K562 (cell line): ENCODE data around the gene SAMD4A. TPM values are rescaled to one million over a fixed set of nuclear protein-coding genes. Genes with fewer than 3 reads are reported as not detected.

Source experiments
- ATAC-seq: fragments of 200-7000 bp; cut with Tn5 transposase; 3 replicates; pipeline ENCODE4 v1.9.1; 2020; ENCODE audit warnings: moderate library complexity
- BruUV-seq: library from RNA; stranded (reverse); fragments of 400-500 nt; replicated peaks from 2 replicates; lab custom pipeline; 2021; lab: Mats Ljungman, UMichigan
- CTCF ChIA-PET: fragments of 300-600 bp; formaldehyde crosslinking; extraction: SDS; loops from one replicate; lab custom pipeline; 2021; ENCODE audit warnings: low intra/inter-chr PET ratio; lab: Yijun Ruan, JAX
- POLR2A ChIA-PET: fragments of 300-600, 350-650 bp; sonication (Branson Sonifier 250); formaldehyde crosslinking; extraction: SDS; loops from one replicate; lab custom pipeline; 2021; ENCODE audit warnings: antibody characterized with exemption, inconsistent platforms; lab: Yijun Ruan, JAX
- DNase-seq, 4 experiments: peaks; one replicate each; pipeline versions ENCODE4 v3.0.0 to v3.0.0-alpha.2; 2011 to 2018; ENCODE audit warnings: low spot score in 3 of 4, mixed read lengths in 3 of 4; ENCODE audit errors: extremely low read depth in 1 of 4
- FAIRE-seq: peaks from 2 replicates; lab custom pipeline; 2011; peaks lifted over from hg19 to GRCh38; lab: Jason Lieb, UNC
- H2AFZ ChIP-seq: 2 replicates; pipeline ENCODE4 v1.6.0; 2011; ENCODE audit warnings: low read depth, low read length, control low read depth, inconsistent platforms
- H3K27ac ChIP-seq: fragments of 200-600 bp; 3 replicates; pipeline ENCODE4 v1.8.0; 2011; ENCODE audit warnings: low read depth, mild to moderate bottlenecking, control low read depth, inconsistent platforms, low read length, moderate library complexity, mixed read lengths; ENCODE audit errors: extremely low read depth
- H3K27me3 ChIP-seq, 2 experiments: fragments of 300-600 bp in 1 of 2; 2 replicates in 1 of 2; 3 replicates in 1 of 2; pipeline versions ENCODE4 v1.6.0 to v1.8.0; 2011; ENCODE audit warnings: inconsistent platforms in 2 of 2, low read length in 2 of 2, mild to moderate bottlenecking in 1 of 2, mixed read lengths in 1 of 2, moderate library complexity in 1 of 2; ENCODE audit not compliant: control insufficient read depth in 2 of 2, insufficient read depth in 2 of 2
- H3K36me3 ChIP-seq: fragments of 300-600 bp; 3 replicates; pipeline ENCODE4 v1.8.0; 2011; ENCODE audit warnings: mild to moderate bottlenecking, low read length, inconsistent platforms; ENCODE audit not compliant: control insufficient read depth, insufficient read depth
- H3K4me1 ChIP-seq, 2 experiments: fragments of 200-600 bp in 1 of 2; replicated peaks in 1 of 2; 2 replicates in 1 of 2; 3 replicates in 1 of 2; pipeline versions ENCODE4 v1.5.1 to v1.8.0; 2011; ENCODE audit warnings: inconsistent platforms in 2 of 2, low read length in 2 of 2, mild to moderate bottlenecking in 1 of 2, mixed read lengths in 1 of 2, moderate library complexity in 1 of 2; ENCODE audit not compliant: control insufficient read depth in 2 of 2, insufficient read depth in 2 of 2
- H3K4me2 ChIP-seq: 2 replicates; pipeline ENCODE4 v1.6.1; 2011; ENCODE audit warnings: low read length, control low read depth, inconsistent platforms, mixed read lengths; ENCODE audit not compliant: insufficient read depth
- H3K4me3 ChIP-seq: fragments of 200-600 bp; sonication (generic), shearing (Covaris generic); 2 replicates; pipeline ENCODE4 v1.5.1; 2016; ENCODE audit warnings: control low read depth, inconsistent platforms
- H3K79me2 ChIP-seq: fragments of 200-600 bp; 3 replicates; pipeline ENCODE4 v1.8.0; 2011; ENCODE audit warnings: low read length, inconsistent platforms; ENCODE audit not compliant: control insufficient read depth, insufficient read depth
- H3K9ac ChIP-seq, 2 experiments: 2 replicates each; pipeline versions ENCODE4 v1.6.0 to v1.6.1; 2011; ENCODE audit warnings: low read depth in 2 of 2, low read length in 2 of 2, control low read depth in 1 of 2, inconsistent platforms in 1 of 2, mild to moderate bottlenecking in 1 of 2, mixed read lengths in 1 of 2; ENCODE audit not compliant: insufficient read depth in 1 of 2
- H3K9me1 ChIP-seq: one replicate; pipeline ENCODE4 v1.6.0; 2011; ENCODE audit warnings: inconsistent platforms, mild to moderate bottlenecking, low read length, moderate library complexity; ENCODE audit not compliant: control insufficient read depth, insufficient read depth
- H3K9me3 ChIP-seq: replicated peaks from 2 replicates; pipeline ENCODE4 v1.5.1; 2011; ENCODE audit warnings: low read depth, low read length, inconsistent platforms; ENCODE audit not compliant: control insufficient read depth, insufficient read depth
- H4K20me1 ChIP-seq: replicated peaks from 2 replicates; pipeline ENCODE4 v1.6.1; 2011; ENCODE audit warnings: low read length, inconsistent platforms, mixed read lengths; ENCODE audit not compliant: control insufficient read depth, insufficient read depth
- ADNP ChIP-seq: fragments of 200-800 bp; sonication (Bioruptor generic); IDR thresholded peaks from 2 replicates; pipeline ENCODE4 v1.6.1; 2016; ENCODE audit warnings: missing genetic modification characterization, missing compliant biosample characterization
- C11orf30 ChIP-seq: fragments of 450-650 bp; IDR thresholded peaks from 2 replicates; pipeline ENCODE4 v1.6.1; 2016; ENCODE audit warnings: low read depth, mild to moderate bottlenecking
- KAT8 ChIP-seq: fragments of 450-650 bp; IDR thresholded peaks from 2 replicates; pipeline ENCODE4 v1.6.1; 2016; ENCODE audit warnings: low read depth, mild to moderate bottlenecking
- MCM7 ChIP-seq, 2 experiments: fragments of 450-650 bp; IDR thresholded peaks; 2 replicates each; pipeline ENCODE4 v1.6.1; 2016 to 2018
- MTA2 ChIP-seq: fragments of 450-650 bp; IDR thresholded peaks from 2 replicates; pipeline ENCODE4 v1.6.1; 2016; ENCODE audit warnings: low read depth
- NFE2 ChIP-seq: IDR thresholded peaks from 2 replicates; pipeline ENCODE4 v1.6.1; 2014; ENCODE audit warnings: antibody characterized with exemption, low read depth
- NR2C2 ChIP-seq, 2 experiments: fragments of 200-800 bp in 1 of 2; sonication (Bioruptor generic) in 1 of 2; sonication (generic) in 1 of 2; formaldehyde crosslinking in 1 of 2; IDR thresholded peaks; 2 replicates each; pipeline versions ENCODE4 v1.6.1 to v1.8.0; 2016 to 2022; ENCODE audit warnings: mild to moderate bottlenecking in 1 of 2, missing compliant biosample characterization in 1 of 2, missing genetic modification characterization in 1 of 2, missing genetic modification reagents in 1 of 2
- SIN3A ChIP-seq, 2 experiments: fragments of 150-350 bp in 1 of 2; IDR thresholded peaks; 2 replicates each; pipeline ENCODE4 v1.6.1; 2011 to 2016; ENCODE audit warnings: borderline replicate concordance in 2 of 2, low read depth in 2 of 2, low read length in 2 of 2, mild to moderate bottlenecking in 2 of 2, moderate library complexity in 2 of 2; ENCODE audit not compliant: control insufficient read depth in 1 of 2
- SRSF3 ChIP-seq: fragments of 200-400 bp; formaldehyde crosslinking; IDR thresholded peaks from 2 replicates; pipeline ENCODE4 v1.6.1; 2016; ENCODE audit warnings: mild to moderate bottlenecking, low read length, moderate library complexity; ENCODE audit not compliant: insufficient read depth
- TAF9B ChIP-seq: fragments of 450-650 bp; IDR thresholded peaks from 2 replicates; pipeline ENCODE4 v1.6.1; 2018; ENCODE audit warnings: mild to moderate bottlenecking; ENCODE audit not compliant: partially characterized antibody
- ZNF197 ChIP-seq: fragments of 200-800 bp; sonication (Bioruptor generic); IDR thresholded peaks from 2 replicates; pipeline ENCODE4 v1.6.1; 2016; ENCODE audit warnings: low read depth, missing genetic modification characterization, missing compliant biosample characterization
- ZNF224 ChIP-seq: sonication (generic); formaldehyde crosslinking; IDR thresholded peaks from 2 replicates; pipeline ENCODE4 v1.8.0; 2022; ENCODE audit warnings: mild to moderate bottlenecking, missing genetic modification reagents
- WGBS: fragments of 100-300 bp; shearing (Covaris generic); methylation state at CpG from one replicate; pipeline ENCODE4 v1.1.6; 2016; ENCODE audit warnings: low coverage, mixed read lengths; ENCODE audit not compliant: insufficient coverage; ENCODE audit errors: missing lambda C conversion rate; 5-methylcytosine and 5-hydroxymethylcytosine counted together
- in situ Hi-C: fragments of 300-500 bp; cut with MboI; formaldehyde crosslinking; loops from 4 replicates; pipeline ENCODE4 v1.15.0; 2018; ENCODE audit warnings: inconsistent platforms, mixed read lengths
- intact Hi-C: fragments of 100-400 bp; cut with micrococcal nuclease; formaldehyde crosslinking; loops from 2 replicates; pipeline ENCODE4 v1.14.2; 2022
- polyA plus RNA-seq, 8 experiments: library from polyadenylated mRNA; depleted of rRNA in 4 of 8; stranded (reverse) in 5 of 8; unstranded in 3 of 8; fragments of >200 nt; fragmentation: Nextera tagmentation in 2 of 8; fragmentation: Illumina TruSeq in 1 of 8; extraction: Ambion mirVana in 2 of 8; extraction: Trizol in 1 of 8; gene quantifications; 2 replicates each; pipeline versions ENCODE4 v1.2.1 to v1.2.3, GENCODE V29; 2011 to 2014; ENCODE audit warnings: inconsistent platforms in 1 of 8, missing spikeins in 1 of 8
- total RNA-seq, 7 experiments: library from RNA; depleted of rRNA in 6 of 7; stranded (reverse); fragments of >200 nt in 6 of 7; fragmentation: Illumina TruSeq in 2 of 7; extraction: Trizol in 2 of 7; gene quantifications; 2 replicates each; pipeline versions ENCODE4 v1.2.1 to v1.2.3, GENCODE V29; 2011 to 2021; ENCODE audit warnings: low replicate concordance in 1 of 7
- TF ChIP-seq, protein P1 (sequence below): sonication (generic); formaldehyde crosslinking; IDR thresholded peaks from 2 replicates; pipeline ENCODE4 v1.8.1; 2023; ENCODE audit warnings: mild to moderate bottlenecking, missing genetic modification reagents

The SAMD4A gene
- total and polyA plus RNA-seq, 9 of the 15 experiments (the other 6 are each of a cell fraction or from before 2014, with no cell fraction given), result 0.66 to 6.8 (median 3.3) TPM

DNA sequence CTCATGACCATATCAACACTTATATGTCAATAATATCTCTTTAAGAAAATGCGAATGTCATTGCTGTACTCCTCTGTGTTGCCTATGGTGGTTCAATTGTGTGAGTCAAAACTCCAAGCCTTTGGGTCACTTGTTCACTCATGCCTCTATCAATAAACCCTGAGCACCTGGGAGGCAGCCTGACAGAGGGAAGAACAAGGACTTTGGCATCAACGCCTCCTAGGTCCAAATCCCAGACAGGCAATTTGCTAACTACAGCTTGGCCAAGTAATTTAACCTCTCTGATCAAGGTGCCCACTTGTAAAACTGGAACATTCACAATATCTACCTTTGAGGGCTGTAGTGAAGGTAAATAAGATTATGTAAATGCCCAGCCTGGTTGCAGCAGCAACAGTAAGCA, 137.8 kb downstream of the SAMD4A start:
- 100% methylated on average over 2 of the region's 2 CpGs for WGBS
- Histone ChIP-seq H3K27me3 (no peaks in the 10 kb centered on the region), H3K4me3 (no peak overlapping the region), H3K36me3 (peaks cover 34% of the 10 kb centered on the region; the same call in 2 of the 3 replicates), H3K9me3 (no peaks in the 10 kb centered on the region), H2AFZ (no peak overlapping the region), H3K9ac (no peak overlapping the region), H3K79me2 (peaks cover 25% of the 10 kb centered on the region), H3K9me1 (no peaks in the 10 kb centered on the region), H3K27ac (no peak overlapping the region), H3K4me2 (no peak overlapping the region), H4K20me1 (0 out of 2 replicates have a peak, but pooled peaks cover 4% of the 10 kb centered on the region), H3K4me1 (peaks cover 3 to 30% of the 10 kb centered on the region in 2 experiments; a peak in 2 of 5 replicates)
- no TSS peak for BruUV-seq
- intact Hi-C loops (no loop called here), in situ Hi-C loops (no loop called here)
- FAIRE-seq (no peak), ATAC-seq (no peak), DNase-seq (no peak)
- TF ChIP-seq MCM7 (IDR thresholded peaks at IDR 0.05) (no peak), ADNP (tag) (no peak)
- TF ChIP-seq, protein P1, sequence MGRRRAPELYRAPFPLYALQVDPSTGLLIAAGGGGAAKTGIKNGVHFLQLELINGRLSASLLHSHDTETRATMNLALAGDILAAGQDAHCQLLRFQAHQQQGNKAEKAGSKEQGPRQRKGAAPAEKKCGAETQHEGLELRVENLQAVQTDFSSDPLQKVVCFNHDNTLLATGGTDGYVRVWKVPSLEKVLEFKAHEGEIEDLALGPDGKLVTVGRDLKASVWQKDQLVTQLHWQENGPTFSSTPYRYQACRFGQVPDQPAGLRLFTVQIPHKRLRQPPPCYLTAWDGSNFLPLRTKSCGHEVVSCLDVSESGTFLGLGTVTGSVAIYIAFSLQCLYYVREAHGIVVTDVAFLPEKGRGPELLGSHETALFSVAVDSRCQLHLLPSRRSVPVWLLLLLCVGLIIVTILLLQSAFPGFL (CRISPR knock-in tag), result no peak
- ChIA-PET POLR2A (no interaction called here), CTCF (no interaction called here)

DNA sequence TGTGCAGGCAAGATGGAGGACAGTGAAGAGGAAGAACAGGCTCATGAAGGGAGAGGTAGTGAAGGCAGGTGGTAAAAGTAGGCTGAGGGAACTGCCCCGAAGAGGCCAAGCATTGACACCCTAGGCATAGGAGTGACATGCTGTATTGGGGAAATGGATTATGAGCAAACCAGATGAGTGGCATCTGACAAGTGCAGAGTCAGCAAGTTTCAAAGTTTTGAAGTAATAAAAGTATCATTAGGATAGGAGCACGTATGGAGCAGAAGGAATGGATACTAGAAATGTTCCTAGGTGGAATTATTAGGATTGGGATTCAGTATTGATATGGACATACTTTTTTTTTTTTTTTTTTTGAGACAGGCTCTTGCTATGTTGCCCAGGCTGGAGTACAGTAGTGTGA, 139.8 kb downstream of the SAMD4A start:
- Histone ChIP-seq H2AFZ (no peak overlapping the region), H3K4me3 (no peak overlapping the region), H3K79me2 (peaks cover 32% of the 10 kb centered on the region), H3K4me2 (no peak overlapping the region), H3K27ac (no peak overlapping the region; the same call in 2 of the 3 replicates), H3K36me3 (peaks cover 41% of the 10 kb centered on the region; the same call in 2 of the 3 replicates), H3K9ac (no peak overlapping the region), H3K4me1 (peaks cover 3 to 30% of the 10 kb centered on the region in 2 experiments; a peak in 2 of 5 replicates), H3K9me1 (no peaks in the 10 kb centered on the region), H4K20me1 (0 out of 2 replicates have a peak, but pooled peaks cover 4% of the 10 kb centered on the region), H3K27me3 (no peaks in the 10 kb centered on the region), H3K9me3 (0 out of 2 replicates have a peak, but pooled peaks cover 1% of the 10 kb centered on the region)
- no TSS peak for BruUV-seq
- in situ Hi-C loops (no loop called here), intact Hi-C loops (no loop called here)
- no peak for DNase-seq
- no peak for FAIRE-seq
- POLR2A ChIA-PET, result no interaction called here
- WGBS, result 56% methylated on average over 2 of the region's 2 CpGs
- CTCF ChIA-PET, result no interaction called here
- no peak for ATAC-seq
- no peak for TF ChIP-seq MTA2
- TF ChIP-seq ZNF224 (CRISPR knock-in tag), result no peak
- TF ChIP-seq TAF9B, result no peak
- TF ChIP-seq KAT8, result no peak
- no peak for TF ChIP-seq ZNF197 (CRISPR knock-in tag)
- TF ChIP-seq SRSF3, result no peak
- no peak for TF ChIP-seq SIN3A (IDR thresholded peaks at IDR 0.05; ENCODE audit: borderline replicate concordance in 2 of 2, control insufficient read depth in 1 of 2, low read depth in 2 of 2, low read length in 2 of 2)
- peak; percentile 94 for TF ChIP-seq C11orf30
- no peak for TF ChIP-seq NR2C2 (CRISPR knock-in tag; IDR thresholded peaks at IDR 0.05)
- TF ChIP-seq NR2C2 (tag; IDR thresholded peaks at IDR 0.05), result no peak
- TF ChIP-seq NFE2, result no peak
